Stimulated activated CD8-positive, alpha-beta memory T cell treated with anti-CD3 and anti-CD28 coated beads, Interleukin-12 subunit alpha, Interleukin-12 subunit beta, amount 100 ng/mL, for 4 hours (primary cell): ENCODE data around the gene RNF19B.
"Not testable (repeated sequence)": the region's sequence is repeated elsewhere in the genome, so short reads cannot be mapped to it uniquely, and the experiment has no call there.

Experiments
- DNase-seq: peaks from one replicate; pipeline ENCODE4 v3.0.0-alpha.2; 2020; ENCODE audit warnings: low read depth

The RNF19B gene

DNA sequence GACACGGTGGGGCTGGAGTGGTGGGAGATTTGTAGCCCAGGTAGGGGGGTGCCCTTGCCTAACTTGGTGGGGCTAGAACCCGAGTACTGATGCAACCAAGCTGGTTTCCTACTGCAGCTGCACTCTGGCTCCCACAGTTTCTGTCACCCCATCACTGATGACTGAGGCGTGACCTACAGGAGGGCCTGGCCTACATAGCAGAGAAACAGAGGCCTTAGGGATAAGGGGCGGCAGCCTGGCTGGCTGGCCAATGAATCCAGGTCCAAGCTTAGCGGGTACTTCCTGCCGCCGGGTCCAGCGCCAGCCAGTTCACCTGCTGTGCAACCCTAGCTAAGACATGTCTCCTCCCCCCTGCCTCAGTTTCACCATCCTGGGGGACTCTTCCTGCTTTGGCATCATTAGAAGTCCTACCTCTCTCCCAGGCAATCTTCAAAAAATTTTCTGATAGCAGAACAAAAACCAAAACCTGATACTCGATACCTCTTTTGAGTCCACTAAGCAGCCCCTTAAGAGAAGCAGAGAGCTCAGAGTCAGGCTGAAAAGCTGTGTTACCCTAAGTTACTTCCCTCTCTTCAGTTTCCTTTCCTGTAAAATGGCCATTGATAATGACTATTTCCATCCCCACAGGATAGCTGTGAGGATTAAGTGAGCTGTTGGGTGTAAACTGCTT, 27.3 kb upstream of the RNF19B start:
- no peak for DNase-seq

DNA sequence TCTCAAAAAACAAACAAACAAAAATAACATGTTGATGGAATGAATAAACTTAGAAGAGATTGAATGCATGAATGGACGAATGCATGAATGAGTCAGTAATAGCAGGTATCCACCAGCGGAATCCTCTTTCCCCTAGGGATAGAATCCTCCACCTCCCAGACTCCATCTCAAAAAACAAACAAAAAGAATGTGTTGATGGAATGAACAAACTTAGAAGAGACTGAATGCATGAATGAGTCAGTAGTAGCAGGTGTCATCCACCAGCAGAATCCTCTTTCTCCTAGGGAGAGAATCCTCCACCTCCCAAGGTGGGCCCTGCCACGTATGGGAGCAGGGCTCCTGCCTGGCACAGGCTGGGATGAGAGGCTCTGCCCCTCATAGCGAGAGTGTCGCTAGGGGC, 26.8 kb upstream of the RNF19B start:
- DNase-seq: no peak

DNA sequence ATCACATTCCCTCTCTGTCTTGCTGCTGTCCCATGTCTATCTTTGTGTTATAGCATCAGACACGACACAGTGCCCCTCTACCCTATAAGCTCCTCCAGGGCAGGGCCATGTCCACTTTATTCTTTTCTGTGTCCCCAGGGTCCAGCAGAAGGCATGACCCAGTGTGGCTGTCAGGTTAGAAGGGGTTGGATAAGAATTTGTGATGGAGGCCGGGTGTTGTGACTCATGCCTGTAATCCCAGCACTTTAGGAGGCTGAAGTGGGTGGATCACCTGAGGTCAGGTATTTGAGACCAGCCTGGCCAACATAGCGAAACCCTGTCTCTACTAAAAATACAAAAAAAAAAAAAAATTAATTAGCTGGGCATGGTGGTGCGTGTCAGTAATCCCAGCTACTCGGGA, 26.3 kb upstream of the RNF19B start:
- no peak for DNase-seq

DNA sequence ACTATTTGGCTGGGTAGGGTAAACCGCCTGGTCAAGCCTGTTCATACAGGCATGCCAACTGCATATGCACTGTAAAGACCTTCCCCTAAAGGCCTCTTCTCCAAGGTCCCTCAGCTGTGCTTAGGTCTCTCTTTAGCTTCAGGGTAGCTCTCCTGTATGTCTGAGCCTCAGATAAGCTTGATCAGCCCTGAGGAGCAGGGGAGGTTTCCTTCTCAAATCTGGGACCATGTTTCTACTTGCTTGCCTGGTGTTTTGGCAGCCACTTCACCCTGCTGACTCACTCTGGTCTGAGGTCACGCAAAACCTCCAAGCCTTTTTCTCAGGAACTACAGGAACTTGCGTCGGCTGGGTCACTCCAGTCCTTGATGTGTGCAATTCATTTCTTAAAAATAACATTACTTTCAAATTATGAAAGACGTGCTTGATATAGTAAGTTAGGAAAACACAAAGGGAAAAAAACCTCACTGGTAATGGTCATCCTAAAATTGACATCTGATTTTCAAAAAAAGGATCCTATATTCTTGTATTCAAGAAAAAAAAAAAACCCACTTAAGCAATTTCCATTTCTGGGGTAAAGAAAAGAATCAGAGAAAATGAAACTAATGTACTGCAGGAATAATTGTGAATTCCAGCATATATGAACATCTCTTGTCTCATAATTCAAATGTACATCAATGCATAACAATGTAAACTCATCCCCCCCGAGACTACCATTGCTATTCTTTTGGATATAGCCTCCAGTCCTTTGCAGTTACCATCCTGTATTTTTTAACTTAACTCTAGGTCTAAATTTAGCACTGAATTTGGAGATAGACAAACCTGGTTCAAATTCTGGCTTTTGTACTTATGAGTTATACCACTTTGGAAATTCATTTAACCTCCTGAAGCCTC, 24.8 kb upstream of the RNF19B start:
- no peak for DNase-seq

DNA sequence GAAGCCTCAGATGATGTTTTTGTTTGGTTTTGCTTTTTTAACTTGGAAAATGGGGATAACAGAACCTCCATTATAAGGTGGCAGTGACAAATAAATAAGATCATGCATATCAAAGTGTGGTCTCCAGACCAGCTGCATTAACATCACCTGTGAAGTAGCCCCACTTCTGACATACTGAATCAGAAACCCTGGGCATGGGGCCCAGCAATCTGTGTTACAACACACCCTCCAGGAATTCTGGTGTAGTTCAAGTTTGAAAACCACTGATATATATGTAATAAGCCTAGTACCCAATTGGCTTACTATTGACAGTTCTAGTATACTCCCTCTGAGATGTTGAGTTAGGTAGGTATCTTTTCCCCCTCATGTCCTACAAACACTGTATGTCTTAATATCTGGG, 24.1 kb upstream of the RNF19B start:
- no peak for DNase-seq

DNA sequence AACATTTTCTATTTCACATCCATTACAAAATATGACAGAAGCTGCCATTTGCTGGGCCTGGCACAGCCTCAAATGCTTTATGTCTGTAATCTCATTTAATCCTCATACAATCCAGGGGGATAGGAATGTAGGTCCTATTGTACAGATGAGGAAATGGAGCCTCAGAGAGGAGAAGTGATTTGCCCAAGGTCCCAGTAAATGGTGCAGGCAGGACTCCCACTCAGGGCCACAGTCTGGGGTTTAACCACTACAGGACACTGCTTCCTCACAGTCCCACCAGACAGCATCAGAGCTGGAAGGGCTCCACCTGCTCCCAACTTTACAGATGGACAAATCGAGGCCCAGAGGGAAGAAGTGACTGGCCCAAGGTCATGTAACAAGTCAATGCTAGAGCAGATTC, 20.6 kb upstream of the RNF19B start:
- DNase-seq: no peak

DNA sequence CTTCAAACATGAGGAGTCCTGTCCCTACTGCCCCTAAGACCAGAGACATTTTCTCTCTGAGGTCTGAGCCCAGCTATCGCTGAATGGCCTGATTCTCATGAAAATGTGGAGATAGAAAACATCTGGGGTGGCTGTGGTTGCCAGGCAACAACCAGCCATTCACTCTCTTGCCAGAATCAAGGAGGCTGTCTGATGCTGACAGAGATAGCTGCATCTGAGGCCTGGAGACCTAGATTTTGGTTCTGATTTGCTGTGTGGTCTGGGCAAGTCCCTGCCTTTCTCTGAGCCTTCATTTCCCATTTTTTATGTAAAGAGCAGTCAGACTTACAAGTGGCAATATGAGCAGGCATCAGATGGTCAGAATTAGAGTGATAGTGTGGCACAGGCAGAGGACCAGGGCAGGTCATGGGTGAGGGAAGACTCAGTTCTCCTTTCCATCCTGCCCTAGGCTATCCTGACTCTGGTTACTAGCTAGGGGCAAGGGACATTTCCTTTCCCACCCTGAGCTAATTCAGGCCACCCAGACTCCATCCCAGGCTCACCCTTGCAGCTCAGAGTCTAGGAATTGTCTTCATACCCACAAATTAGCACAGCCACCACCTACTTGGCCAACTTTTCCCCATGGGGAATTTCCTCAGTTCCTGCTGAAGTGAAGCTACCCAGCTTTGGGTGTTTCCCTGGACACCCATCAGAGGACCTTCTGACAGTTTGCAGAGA, 20.0 kb upstream of the RNF19B start:
- DNase-seq: no peak

DNA sequence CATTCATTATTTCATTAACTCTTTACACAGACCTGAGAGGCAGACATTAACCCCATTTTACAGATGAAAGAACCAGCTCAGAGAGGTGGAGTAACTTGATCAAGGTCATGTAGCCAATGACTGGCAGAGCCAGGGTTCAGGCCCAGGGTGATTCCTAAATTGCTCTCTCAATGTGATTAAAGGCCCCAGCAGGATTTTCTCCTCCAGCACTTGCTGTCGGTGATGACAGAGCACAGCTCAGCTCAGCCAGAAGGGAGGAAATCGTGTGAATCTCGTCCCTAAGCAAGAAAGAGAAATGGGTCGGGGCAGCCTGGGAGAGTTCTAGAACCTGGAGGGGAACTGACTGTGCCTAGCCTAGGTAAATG, 19.5 kb upstream of the RNF19B start:
- DNase-seq: no peak

DNA sequence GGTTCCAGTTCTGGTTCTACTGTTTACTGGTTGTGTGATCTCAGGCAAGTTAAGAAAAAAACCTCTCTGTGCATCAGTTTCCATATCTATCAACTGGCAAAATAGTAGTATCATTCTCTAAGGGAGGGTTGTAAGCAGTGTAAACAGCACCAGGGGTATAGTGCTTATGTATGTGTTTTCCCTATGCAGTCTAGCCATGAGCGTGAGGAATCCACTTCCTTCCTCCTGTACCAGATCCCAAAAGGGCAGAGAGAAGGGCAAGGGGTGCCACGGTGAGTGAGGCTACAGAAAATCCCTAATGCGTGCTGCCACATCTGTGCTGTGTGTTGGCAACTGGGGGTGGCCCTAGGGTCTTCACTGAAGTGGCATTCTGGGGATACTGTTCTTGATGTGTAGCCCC, 18.4 kb upstream of the RNF19B start:
- DNase-seq: no peak

DNA sequence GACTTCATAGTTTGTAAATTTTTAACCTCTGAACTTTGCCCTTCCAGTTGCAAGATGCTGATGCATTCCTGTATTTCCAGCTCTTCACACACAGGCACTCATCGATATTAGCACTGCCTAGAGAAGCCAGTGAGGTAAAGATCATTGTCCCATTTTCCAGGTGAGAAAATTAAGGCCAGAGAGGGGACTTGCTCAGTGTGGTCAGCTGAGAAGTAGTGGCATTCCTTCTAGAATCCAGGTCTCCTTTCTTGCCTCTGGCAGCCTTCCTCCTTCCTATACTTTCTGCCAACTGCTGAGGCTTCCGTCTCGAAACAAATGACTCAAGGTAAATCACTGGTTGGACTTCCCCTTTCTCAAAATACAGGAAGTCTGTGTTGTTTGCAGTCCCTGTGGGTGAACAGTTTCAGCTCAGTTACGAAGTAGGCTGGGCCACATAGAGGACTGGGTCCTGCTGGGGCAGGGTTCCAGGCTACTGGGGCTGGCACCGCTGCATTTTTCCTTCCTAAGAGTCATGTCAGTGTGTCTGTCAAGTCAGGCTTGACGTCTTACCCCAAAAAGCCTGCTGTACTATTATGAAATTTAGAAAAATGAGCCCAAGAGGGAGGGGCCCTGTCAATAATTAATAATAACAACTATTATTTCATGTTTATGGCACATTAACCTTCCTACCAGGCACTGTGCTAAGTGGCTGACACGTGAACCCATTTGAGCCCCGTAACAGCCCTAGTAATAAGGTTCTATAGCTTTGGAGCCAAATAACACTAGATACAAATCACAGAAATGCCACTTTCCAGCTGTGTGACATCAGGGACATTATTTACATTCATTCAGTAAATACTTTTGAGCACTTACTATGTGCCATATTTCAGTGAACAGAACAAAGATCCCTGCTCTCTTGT, 16.6 kb upstream of the RNF19B start:
- peak; percentile 39 for DNase-seq

DNA sequence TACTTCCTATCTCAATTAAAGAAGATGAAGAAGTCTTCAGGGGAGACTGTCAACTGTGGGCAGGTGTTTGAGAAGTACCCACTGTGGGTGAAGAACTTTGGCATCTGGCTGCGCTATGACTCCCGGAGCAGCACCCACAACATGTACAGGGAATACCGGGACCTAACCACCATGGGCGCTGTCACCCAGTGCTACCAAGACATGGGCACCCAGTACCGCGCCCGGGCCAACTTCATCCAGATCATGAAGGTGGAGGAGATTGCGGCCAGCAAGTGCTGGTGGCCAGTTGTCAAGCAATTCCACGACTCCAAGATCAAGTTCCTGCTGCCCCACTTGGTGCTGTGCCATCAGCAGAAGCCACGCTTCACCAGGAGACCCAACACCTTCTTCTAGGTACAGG, 15.5 kb upstream of the RNF19B start:
- DNase-seq: no peak

DNA sequence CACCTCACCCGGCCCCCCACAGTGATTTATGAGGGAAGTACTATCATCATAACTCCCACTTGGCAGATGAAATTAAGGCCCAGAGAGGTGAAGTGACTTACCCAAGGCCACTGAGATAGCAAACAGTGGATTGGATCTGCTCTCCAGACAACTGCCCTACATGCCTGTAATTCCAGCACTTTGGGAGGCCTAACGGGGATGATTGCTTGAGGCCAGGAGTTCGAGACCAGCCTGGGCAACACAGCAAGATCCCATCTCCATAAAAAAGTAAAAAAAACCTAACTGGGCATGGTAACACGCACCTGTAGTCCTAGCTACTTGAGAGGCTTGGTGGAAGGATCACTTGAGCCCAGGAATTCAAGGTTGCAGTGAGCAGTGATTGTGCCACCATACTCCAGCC, 14.2 kb upstream of the RNF19B start:
- no peak for DNase-seq

DNA sequence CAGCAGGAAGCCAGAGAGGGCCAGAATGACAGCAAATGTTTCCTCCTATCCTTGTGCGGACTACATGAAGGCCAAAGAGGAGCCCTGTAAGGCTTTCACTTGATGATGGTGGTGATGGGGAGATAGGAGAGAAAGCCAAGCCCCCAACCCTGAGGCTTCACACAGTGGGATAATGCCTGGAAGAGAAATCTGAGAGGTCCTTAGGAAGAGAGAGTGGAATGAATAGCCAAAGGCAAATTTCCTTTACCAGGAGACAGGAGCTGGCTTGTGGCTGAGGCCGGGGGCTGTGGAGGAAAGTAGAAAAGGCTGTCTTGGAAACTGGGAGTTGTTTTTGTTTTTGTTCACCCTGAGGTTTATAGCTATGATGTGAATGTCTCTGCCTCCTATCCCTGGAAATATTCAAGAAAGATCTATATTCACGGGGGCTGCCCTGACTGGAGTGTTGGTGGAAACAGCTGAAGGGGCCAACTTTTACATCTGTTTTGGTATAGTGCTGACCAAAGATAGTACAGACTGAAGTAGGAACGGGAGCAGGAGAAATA, 13.0 kb upstream of the RNF19B start:
- no peak for DNase-seq

DNA sequence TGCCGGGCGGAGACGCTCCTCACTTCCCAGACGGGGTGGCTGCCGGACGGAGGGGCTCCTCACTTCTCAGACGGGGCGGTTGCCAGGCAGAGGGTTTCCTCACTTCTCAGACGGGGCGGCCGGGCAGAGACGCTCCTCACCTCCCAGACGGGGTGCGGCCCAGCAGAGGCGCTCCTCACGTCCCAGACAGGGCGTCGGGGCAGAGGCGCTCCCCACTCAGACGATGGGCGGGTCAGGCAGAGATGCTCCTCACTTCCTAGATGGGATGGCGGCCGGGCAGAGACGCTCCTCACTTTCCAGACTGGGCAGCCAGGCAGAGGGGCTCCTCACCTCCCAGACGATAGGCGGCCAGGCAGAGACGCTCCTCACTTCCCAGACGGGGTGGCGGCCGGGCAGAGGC, 10.4 kb upstream of the RNF19B start:
- not testable (repeated sequence) for DNase-seq

DNA sequence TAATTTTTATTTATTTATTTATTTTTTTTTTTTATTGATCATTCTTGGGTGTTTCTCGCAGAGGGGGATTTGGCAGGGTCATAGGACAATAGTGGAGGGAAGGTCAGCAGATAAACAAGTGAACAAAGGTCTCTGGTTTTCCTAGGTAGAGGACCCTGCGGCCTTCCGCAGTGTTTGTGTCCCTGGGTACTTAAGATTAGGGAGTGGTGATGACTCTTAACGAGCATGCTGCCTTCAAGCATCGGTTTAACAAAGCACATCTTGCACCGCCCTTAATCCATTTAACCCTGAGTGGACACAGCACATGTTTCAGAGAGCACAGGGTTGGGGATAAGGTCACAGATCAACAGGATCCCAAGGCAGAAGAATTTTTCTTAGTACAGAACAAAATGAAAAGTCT, 8.8 kb upstream of the RNF19B start:
- not testable (repeated sequence) for DNase-seq

DNA sequence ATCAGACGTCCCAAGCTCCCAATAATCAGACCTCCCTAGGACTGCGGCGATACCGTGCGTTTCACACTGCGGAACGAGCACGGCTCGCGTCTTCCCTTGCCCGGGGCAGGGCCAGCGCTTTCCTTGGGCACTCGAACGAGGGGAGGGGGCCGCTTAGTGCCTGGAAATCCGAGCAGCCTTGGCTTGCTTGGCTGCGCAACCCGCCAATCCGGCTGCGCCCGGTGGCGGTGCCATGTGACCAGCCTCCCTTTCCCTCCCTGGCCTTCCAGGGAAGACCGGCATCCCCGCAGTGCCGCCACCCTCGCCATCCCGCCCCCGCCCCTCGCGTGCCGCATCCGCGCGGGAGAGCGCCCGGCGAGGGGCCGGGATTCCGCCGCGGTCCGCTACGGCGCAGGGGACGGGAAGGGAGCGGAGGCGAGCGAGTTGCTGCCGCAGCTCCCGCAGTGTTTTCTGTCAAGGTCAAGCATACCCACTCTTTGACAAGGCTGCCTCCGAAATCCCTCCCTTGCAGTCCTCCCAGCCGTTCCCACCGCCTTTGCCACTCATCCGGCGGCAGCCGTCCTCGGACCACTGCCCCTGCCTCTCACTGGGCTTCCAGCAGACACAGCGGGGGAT, 8.3 kb upstream of the RNF19B start:
- DNase-seq: no peak

DNA sequence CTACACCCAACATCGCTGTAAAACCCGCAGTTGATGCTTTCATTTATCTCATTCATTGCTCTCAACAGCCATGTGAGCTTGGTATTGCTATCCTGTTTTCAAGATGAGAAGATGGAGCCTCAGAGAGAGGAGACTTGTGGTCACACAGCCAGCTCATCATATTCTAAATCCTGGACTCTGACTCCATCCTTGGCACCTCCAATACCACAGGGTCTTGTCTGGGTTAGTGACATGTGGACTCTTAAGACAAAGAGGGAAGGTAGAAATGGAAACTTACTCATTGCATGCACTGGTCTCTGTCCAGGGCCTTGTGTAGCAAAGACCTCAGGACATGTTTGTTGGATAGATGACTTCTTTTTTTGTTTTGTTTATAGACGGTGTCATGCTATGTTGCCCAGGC, 7.0 kb upstream of the RNF19B start:
- DNase-seq: no peak

DNA sequence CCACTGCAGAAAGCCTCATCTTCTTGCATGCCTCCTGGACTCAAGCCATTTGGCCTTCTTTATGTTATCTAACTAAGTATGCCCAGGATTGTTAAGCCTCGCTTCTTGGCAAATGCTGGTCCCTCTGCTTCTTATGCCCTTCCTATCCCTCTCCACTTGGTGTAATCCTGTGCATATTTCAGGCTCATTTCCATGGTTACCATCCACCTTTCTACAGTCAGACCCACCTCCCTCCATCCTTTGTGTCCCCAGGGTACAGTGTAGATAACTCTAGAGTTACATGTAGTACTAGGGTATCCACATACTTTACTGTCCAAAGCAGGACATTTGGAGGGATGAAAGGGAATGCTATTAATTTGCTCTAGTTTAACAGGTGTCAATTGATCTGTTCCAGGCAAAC, 6.5 kb upstream of the RNF19B start:
- DNase-seq: no peak

DNA sequence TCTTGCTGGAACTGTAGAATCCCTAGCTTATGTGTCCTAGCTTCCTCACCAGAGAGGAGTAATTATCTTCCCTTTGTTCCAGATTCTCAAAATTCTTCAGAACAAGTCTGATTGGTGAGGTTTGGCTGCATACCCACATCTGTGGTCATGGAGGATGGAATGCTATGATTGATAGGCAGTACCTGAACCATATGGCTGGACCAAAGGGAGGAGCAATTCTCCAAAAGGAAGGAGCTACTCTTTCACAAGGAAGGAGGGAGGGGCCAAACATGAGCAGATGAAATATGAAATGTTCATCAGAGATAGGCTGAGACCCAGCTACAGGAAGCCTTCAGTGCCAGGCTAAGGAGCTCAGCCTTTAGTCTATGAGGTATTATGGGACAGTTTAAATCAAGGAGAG, 5.0 kb upstream of the RNF19B start:
- DNase-seq: no peak

DNA sequence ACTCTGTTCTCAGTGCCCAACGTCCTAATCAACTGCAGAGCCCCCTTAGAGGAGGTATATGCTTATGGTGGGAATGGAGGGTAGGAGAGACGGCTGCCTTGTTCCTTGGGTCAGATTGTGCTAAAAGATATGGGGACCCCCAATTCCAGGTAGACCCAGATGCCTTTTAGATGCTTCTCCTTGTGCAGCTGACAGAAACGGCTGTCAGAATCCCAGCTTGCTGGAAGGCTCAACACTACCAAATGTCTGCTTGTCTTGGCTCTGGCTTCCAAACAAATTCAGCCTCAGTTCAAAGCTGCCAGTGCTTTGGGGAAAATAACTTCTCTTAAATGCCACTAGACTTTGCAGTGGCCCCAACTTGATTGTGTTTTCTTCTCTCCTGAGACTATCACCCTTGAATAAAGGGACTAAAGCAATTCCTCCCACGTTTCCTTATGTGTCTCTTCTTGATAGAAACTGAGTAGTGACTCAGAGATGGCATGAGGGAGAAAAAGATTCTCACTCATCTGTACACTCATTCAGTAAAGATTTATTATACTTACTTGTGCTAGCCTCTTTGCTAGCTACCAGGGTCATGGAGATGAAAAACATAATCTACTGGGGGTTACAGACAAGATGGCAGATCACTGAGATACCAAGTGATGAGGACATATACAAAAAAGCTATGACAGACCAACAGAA, 3.4 kb upstream of the RNF19B start:
- DNase-seq: no peak

DNA sequence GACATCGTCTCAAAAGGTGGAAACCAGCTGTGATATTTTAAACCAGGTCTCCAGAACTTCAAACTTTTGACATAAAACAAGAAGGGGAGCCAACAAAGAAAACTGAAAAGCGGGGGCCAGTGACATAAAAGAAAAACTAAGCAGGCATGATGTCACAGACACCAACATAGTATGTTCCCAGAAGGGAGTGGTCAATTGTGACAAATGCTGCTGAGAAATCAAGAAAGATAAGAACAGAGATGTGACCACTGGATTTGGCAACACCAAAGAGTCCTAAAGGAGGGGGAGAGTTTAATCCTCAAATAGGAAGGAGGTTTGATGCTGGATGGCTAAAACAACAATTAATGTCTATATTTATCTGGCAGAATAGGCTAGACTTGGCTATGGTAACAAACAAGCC, 2.3 kb upstream of the RNF19B start:
- DNase-seq: no peak
